Colonic mucosa (tissue), 4 donors: Measurements from ENCODE around the gene SMAD4. TPM values are rescaled to one million over a fixed set of nuclear protein-coding genes. Genes with fewer than 3 reads are reported as not detected.

ENCODE experiments used
- DNase-seq: peaks from one replicate; pipeline ENCODE4 v3.0.0-alpha.2; 2020
- H3K27ac ChIP-seq: fragments of 200-600 bp; one replicate; pipeline ENCODE4 v1.8.0; 2021
- H3K27me3 ChIP-seq: fragments of 200-600 bp; one replicate; pipeline ENCODE4 v1.8.0; 2021
- H3K36me3 ChIP-seq: fragments of 200-600 bp; one replicate; pipeline ENCODE4 v1.8.0; 2021
- H3K4me1 ChIP-seq: fragments of 200-600 bp; one replicate; pipeline ENCODE4 v1.8.0; 2021; ENCODE audit warnings: mild to moderate bottlenecking
- H3K4me3 ChIP-seq: fragments of 200-600 bp; one replicate; pipeline ENCODE4 v1.8.0; 2021
- H3K9ac ChIP-seq, 2 donors: one replicate each; pipeline ENCODE4 v1.7.0; 2013; ENCODE audit warnings: control low read depth in 2 of 2, low read depth in 2 of 2, low read length in 2 of 2
- H3K9me3 ChIP-seq: fragments of 200-600 bp; one replicate; pipeline ENCODE4 v1.8.0; 2021
- CTCF ChIP-seq: fragments of 200-600 bp; IDR thresholded peaks from one replicate; pipeline ENCODE4 v1.8.0; 2022; ENCODE audit warnings: antibody characterized with exemption, mild to moderate bottlenecking
- intact Hi-C: fragments of 100-400 bp; cut with DNase I; formaldehyde crosslinking; loops from one replicate; pipeline ENCODE4 v1.14.1; 2022
- total RNA-seq, 2 donors: library from RNA; stranded (reverse); fragmentation: NEBNext Ultra II Directional in 1 of 2; extraction: Animal tissue kit (Norgen Biotek cat#: 25700) in 1 of 2; gene quantifications; one replicate each; pipeline ENCODE4 v1.2.1, GENCODE V29; 2021
- donor health status: healthy.
- donor health status: DM: no; HTN: no; CAD: no.
- donor health status: DM: no; HTN: no; CAD: no.

SMAD4 gene
- total RNA-seq, 2 donors from 2014 or later: 74.0 to 106 TPM

GRCh38 chr18:51072586-51073313, 42.7 kb downstream of the SMAD4 start:
- Histone ChIP-seq H3K36me3 (peaks cover 4% of the 10 kb centered on the region), H3K4me3 (no peak overlapping the region), H3K27me3 (no peaks in the 10 kb centered on the region), H3K9me3 (no peaks in the 10 kb centered on the region), H3K4me1 (no peaks in the 10 kb centered on the region), H3K9ac (no peak overlapping the region), H3K27ac (no peak overlapping the region)
- intact Hi-C loops: no loop called here
- TF ChIP-seq CTCF: no peak
- no peak for DNase-seq

- H3K9me3 ChIP-seq: no peaks in the 10 kb centered on the region
- intact Hi-C loops: no loop called here
- H3K36me3 ChIP-seq: peaks cover 4% of the 10 kb centered on the region
- TF ChIP-seq CTCF: no peak
- no peaks in the 10 kb centered on the region for H3K27me3 ChIP-seq
- no peaks in the 10 kb centered on the region for H3K4me1 ChIP-seq
- no peak overlapping the region for H3K27ac ChIP-seq
- no peak overlapping the region for H3K4me3 ChIP-seq
- no peak overlapping the region for H3K9ac ChIP-seq
- no peak for DNase-seq
Measured at GRCh38 chr18:51074605-51075004, 44.6 kb downstream of the SMAD4 start.

GRCh38 chr18:51076503-51076902, 46.5 kb downstream of the SMAD4 start:
- Histone ChIP-seq H3K27me3 (no peaks in the 10 kb centered on the region), H3K9ac (no peak overlapping the region), H3K4me1 (no peaks in the 10 kb centered on the region), H3K27ac (no peak overlapping the region), H3K4me3 (no peak overlapping the region), H3K9me3 (no peaks in the 10 kb centered on the region), H3K36me3 (peaks cover 4% of the 10 kb centered on the region)
- DNase-seq: no peak
- no peak for TF ChIP-seq CTCF
- intact Hi-C loops: no loop called here

GRCh38 chr18:51077217-51077616, 47.2 kb downstream of the SMAD4 start:
- intact Hi-C loops: no loop called here
- H3K9ac ChIP-seq: no peak overlapping the region
- H3K36me3 ChIP-seq: peaks cover 4% of the 10 kb centered on the region
- no peaks in the 10 kb centered on the region for H3K4me1 ChIP-seq
- DNase-seq: no peak
- no peaks in the 10 kb centered on the region for H3K9me3 ChIP-seq
- no peaks in the 10 kb centered on the region for H3K27me3 ChIP-seq
- no peak overlapping the region for H3K27ac ChIP-seq
- H3K4me3 ChIP-seq: no peak overlapping the region
- no peak for TF ChIP-seq CTCF

GRCh38 chr18:51078026-51078425, 48.0 kb downstream of the SMAD4 start:
- no peak overlapping the region for H3K27ac ChIP-seq
- DNase-seq: no peak
- H3K4me3 ChIP-seq: no peak overlapping the region
- H3K9me3 ChIP-seq: no peaks in the 10 kb centered on the region
- H3K36me3 ChIP-seq: peaks cover 4% of the 10 kb centered on the region
- intact Hi-C loops: no loop called here
- no peak for TF ChIP-seq CTCF
- no peaks in the 10 kb centered on the region for H3K4me1 ChIP-seq
- H3K9ac ChIP-seq: no peak overlapping the region
- no peaks in the 10 kb centered on the region for H3K27me3 ChIP-seq
